NCI-H2171 treated with DMSO at 0.1 percent for 48 hours (cell line): Measurements from ENCODE around the gene CHRNA7.

Experiments used
- DNase-seq: peaks from one replicate; lab custom pipeline; 2025; lab: John Stamatoyannopoulos, UW

The CHRNA7 gene

GRCh38 chr15:32029862-32030781 lies at the start of gene CHRNA7:
Gene CHRNA7, plus strand, starts transcription at chr15:32030515. Its CDS starts 80 bp downstream, at chr15:32030595.
- peak; percentile 72 for DNase-seq

GRCh38 chr15:31985607-31986006 lies 44.7 kb upstream of the CHRNA7 start:
- DNase-seq: no peak

- DNase-seq: no peak
These were observed 37.3 kb upstream of the CHRNA7 start for GRCh38 chr15:31993062-31993461.

GRCh38 chr15:31997711-31998110 lies 32.6 kb upstream of the CHRNA7 start:
- no peak for DNase-seq

GRCh38 chr15:32003558-32003957 lies 26.8 kb upstream of the CHRNA7 start:
- no peak for DNase-seq

GRCh38 chr15:32004249-32004648 lies 26.1 kb upstream of the CHRNA7 start:
- DNase-seq: no peak

GRCh38 chr15:32007355-32007960 lies 22.9 kb upstream of the CHRNA7 start:
- no peak for DNase-seq

- no peak for DNase-seq
These were observed 15.4 kb upstream of the CHRNA7 start for GRCh38 chr15:32014953-32015352.

- DNase-seq: no peak
These were observed 10.2 kb upstream of the CHRNA7 start for GRCh38 chr15:32020156-32020555.

GRCh38 chr15:32028921-32029320 lies 1.4 kb upstream of the CHRNA7 start:
- peak; percentile 62 for DNase-seq

GRCh38 chr15:32029409-32029861 lies 880 bp upstream of the CHRNA7 start:
- peak; percentile 67 for DNase-seq

GRCh38 chr15:32030795-32031194 lies 480 bp downstream of the CHRNA7 start:
- no peak for DNase-seq

- DNase-seq: no peak
These were observed 3.0 kb downstream of the CHRNA7 start for GRCh38 chr15:32033186-32033890.

- no peak for DNase-seq
These were observed 3.8 kb downstream of the CHRNA7 start for GRCh38 chr15:32034106-32034505.

GRCh38 chr15:32035285-32035684 lies 5.0 kb downstream of the CHRNA7 start:
- no peak for DNase-seq

- DNase-seq: no peak
These were observed 6.7 kb downstream of the CHRNA7 start for GRCh38 chr15:32036971-32037370.

- no peak for DNase-seq
These were observed 11.0 kb downstream of the CHRNA7 start for GRCh38 chr15:32041294-32041693.

- DNase-seq: peak; percentile 78
These were observed 12.1 kb downstream of the CHRNA7 start for GRCh38 chr15:32042269-32042972.

GRCh38 chr15:32053719-32054118 lies 23.4 kb downstream of the CHRNA7 start:
- no peak for DNase-seq

- no peak for DNase-seq
These were observed 27.6 kb downstream of the CHRNA7 start for GRCh38 chr15:32057876-32058425.

GRCh38 chr15:32060706-32061105 lies 30.4 kb downstream of the CHRNA7 start:
- no peak for DNase-seq

GRCh38 chr15:32067115-32067514 lies 36.8 kb downstream of the CHRNA7 start:
- DNase-seq: no peak
